Stimulated activated CD8-positive, alpha-beta memory T cell treated with anti-CD3 and anti-CD28 coated beads, Interleukin-2, amount 100 ng/mL, for 1 hour (primary cell): ENCODE measurements around the gene ZEB2.

Experiments
- DNase-seq, 2 donors: peaks; one replicate each; pipeline ENCODE4 v3.0.0-alpha.2; 2020; ENCODE audit warnings: low read depth in 2 of 2

The ZEB2 gene

GRCh38 chr2:144519934-144520731 is at the start of gene ZEB2:
ZEB2 (minus strand) TSS chr2:144520119; CDS start chr2:144517350, 2,769 bp downstream.
- no peak for DNase-seq

- DNase-seq: no peak
These were observed 47.8 kb upstream of the ZEB2 start for GRCh38 chr2:144567745-144568144.

- DNase-seq: no peak
These were observed 46.5 kb upstream of the ZEB2 start for GRCh38 chr2:144566448-144566847.

- DNase-seq: no peak
These were observed 40.3 kb upstream of the ZEB2 start for GRCh38 chr2:144560251-144560650.

GRCh38 chr2:144559681-144560080 is 39.8 kb upstream of the ZEB2 start:
- no peak for DNase-seq

- no peak for DNase-seq
These were observed 39.3 kb upstream of the ZEB2 start for GRCh38 chr2:144559242-144559641.

- no peak for DNase-seq
These were observed 34.7 kb upstream of the ZEB2 start for GRCh38 chr2:144554492-144555210.

GRCh38 chr2:144553379-144553778 is 33.5 kb upstream of the ZEB2 start:
- no peak for DNase-seq

- no peak for DNase-seq
These were observed 32.9 kb upstream of the ZEB2 start for GRCh38 chr2:144552821-144553220.

GRCh38 chr2:144550911-144551310 is 31.0 kb upstream of the ZEB2 start:
- DNase-seq: no peak

- DNase-seq: no peak
These were observed 30.2 kb upstream of the ZEB2 start for GRCh38 chr2:144550084-144550483.

GRCh38 chr2:144548532-144549191 is 28.7 kb upstream of the ZEB2 start:
- DNase-seq: no peak

- no peak for DNase-seq
These were observed 28.2 kb upstream of the ZEB2 start for GRCh38 chr2:144548088-144548487.

GRCh38 chr2:144547494-144547893 is 27.6 kb upstream of the ZEB2 start:
- no peak for DNase-seq

GRCh38 chr2:144546933-144547332 is 27.0 kb upstream of the ZEB2 start:
- DNase-seq: no peak

GRCh38 chr2:144545787-144546186 is 25.9 kb upstream of the ZEB2 start:
- no peak for DNase-seq

- DNase-seq: no peak
These were observed 24.1 kb upstream of the ZEB2 start for GRCh38 chr2:144544053-144544452.

- no peak for DNase-seq
These were observed 21.5 kb upstream of the ZEB2 start for GRCh38 chr2:144541396-144541795.

GRCh38 chr2:144539289-144539782 is 19.4 kb upstream of the ZEB2 start:
- DNase-seq: no peak

- DNase-seq: no peak
These were observed 15.4 kb upstream of the ZEB2 start for GRCh38 chr2:144535300-144535699.

- no peak for DNase-seq
These were observed 13.3 kb upstream of the ZEB2 start for GRCh38 chr2:144533221-144533620.

- DNase-seq: no peak
These were observed 10.7 kb upstream of the ZEB2 start for GRCh38 chr2:144530596-144530995.

- no peak for DNase-seq
These were observed 9.9 kb upstream of the ZEB2 start for GRCh38 chr2:144529841-144530240.
